Measurements from ENCODE around the gene ABHD11.

The ABHD11 gene

GRCh38 chr7:73736885-73737284 is 1.7 kb downstream of the ABHD11 start:
- Histone ChIP-seq H3K27me3 (peaks cover 21% of the 10 kb centered on the region), H3K4me3 (ENCODE audit: low read depth in 1 of 2, low read length in 1 of 2) (no peak overlapping the region), H3K36me3 (peaks cover 21% of the 10 kb centered on the region), H3K27ac (no peak overlapping the region), H3K9me3 (no peaks in the 10 kb centered on the region), H3K4me1 (ENCODE audit: control insufficient read depth in 1 of 2, insufficient read depth in 1 of 2, low read depth in 1 of 2, low read length in 1 of 2) (peaks cover 34 to 36% of the 10 kb centered on the region in 2 experiments)
- TF ChIP-seq CTCF (IDR thresholded peaks at IDR 0.05) = no peak

GRCh38 chr7:73735528-73735905 is 3.1 kb downstream of the ABHD11 start:
- Histone ChIP-seq H3K4me3 (ENCODE audit: low read depth in 1 of 2, low read length in 1 of 2) (no peak overlapping the region), H3K36me3 (peaks cover 21% of the 10 kb centered on the region), H3K27ac (peak overlapping the region; percentile 71), H3K27me3 (peaks cover 8% of the 10 kb centered on the region), H3K4me1 (ENCODE audit: control insufficient read depth in 1 of 2, insufficient read depth in 1 of 2, low read depth in 1 of 2, low read length in 1 of 2) (peaks cover 41 to 43% of the 10 kb centered on the region in 2 experiments), H3K9me3 (no peaks in the 10 kb centered on the region)
- TF ChIP-seq CTCF (IDR thresholded peaks at IDR 0.05) = no peak

- H3K4me1 ChIP-seq (ENCODE audit: control insufficient read depth in 1 of 2, insufficient read depth in 1 of 2, low read depth in 1 of 2, low read length in 1 of 2) = peaks cover 41 to 43% of the 10 kb centered on the region in 2 experiments
- H3K27ac ChIP-seq = peak overlapping the region; percentile 71
- peak overlapping the region in 1 of 2 experiments; percentile 13 for H3K4me3 ChIP-seq (ENCODE audit: low read depth in 1 of 2, low read length in 1 of 2)
- no peaks in the 10 kb centered on the region for H3K9me3 ChIP-seq
- TF ChIP-seq CTCF (IDR thresholded peaks at IDR 0.05) = peak; percentile 94
- peaks cover 21% of the 10 kb centered on the region for H3K36me3 ChIP-seq
- peaks cover 1% of the 10 kb centered on the region for H3K27me3 ChIP-seq
Observed at GRCh38 chr7:73734619-73735527, 3.7 kb downstream of the ABHD11 start.

GRCh38 chr7:73732397-73732796 is 6.2 kb downstream of the ABHD11 start:
- Histone ChIP-seq H3K27ac (no peak overlapping the region), H3K4me3 (ENCODE audit: low read depth in 1 of 2, low read length in 1 of 2) (no peak overlapping the region), H3K27me3 (peaks cover 24% of the 10 kb centered on the region), H3K36me3 (peaks cover 19% of the 10 kb centered on the region), H3K4me1 (ENCODE audit: control insufficient read depth in 1 of 2, insufficient read depth in 1 of 2, low read depth in 1 of 2, low read length in 1 of 2) (peaks cover 22 to 27% of the 10 kb centered on the region in 2 experiments), H3K9me3 (no peaks in the 10 kb centered on the region)
- TF ChIP-seq CTCF (IDR thresholded peaks at IDR 0.05) = no peak

- no peak for TF ChIP-seq CTCF (IDR thresholded peaks at IDR 0.05)
- H3K4me1 ChIP-seq (ENCODE audit: control insufficient read depth in 1 of 2, insufficient read depth in 1 of 2, low read depth in 1 of 2, low read length in 1 of 2) = peaks cover 24% of the 10 kb centered on the region in 2 experiments
- no peak overlapping the region for H3K27ac ChIP-seq
- no peaks in the 10 kb centered on the region for H3K9me3 ChIP-seq
- no peak overlapping the region for H3K4me3 ChIP-seq (ENCODE audit: low read depth in 1 of 2, low read length in 1 of 2)
- H3K27me3 ChIP-seq = peaks cover 43% of the 10 kb centered on the region
- peaks cover under 1% of the 10 kb centered on the region for H3K36me3 ChIP-seq
Observed at GRCh38 chr7:73730485-73730884, 8.1 kb downstream of the ABHD11 start.

Measured in neutrophil (primary cell).